Left renal pelvis (tissue), 4 donors: Measurements from ENCODE around the gene ASTL. TPM values are rescaled to one million over a fixed set of nuclear protein-coding genes. Genes with fewer than 3 reads are reported as not detected.
"Not testable (repeated sequence)": the region's sequence is repeated elsewhere in the genome, so short reads cannot be mapped to it uniquely, and the experiment has no call there.

Source experiments
- DNase-seq, 4 donors: peaks; one replicate each; pipeline ENCODE4 v3.0.0-alpha.2; 2013; ENCODE audit warnings: low read depth in 4 of 4, low spot score in 3 of 4
- polyA plus RNA-seq, 4 donors: library from polyadenylated mRNA; unstranded; fragments of 120-200 nt; gene quantifications; one replicate each; pipeline ENCODE4 v1.2.1, GENCODE V29; 2013; ENCODE audit not compliant: insufficient read length in 4 of 4

ASTL gene
- polyA plus RNA-seq, 4 donors, result 0.10 to 0.15 (median 0.14) TPM; not detected in 1

- DNase-seq, result no peak
These were observed 49.7 kb downstream of the ASTL start for GRCh38 chr2:96088340-96089335.

- no peak for DNase-seq
These were observed 51.2 kb downstream of the ASTL start for GRCh38 chr2:96087130-96087529.

GRCh38 chr2:96085541-96086355, 52.6 kb downstream of the ASTL start:
- DNase-seq, result no peak

DNA sequence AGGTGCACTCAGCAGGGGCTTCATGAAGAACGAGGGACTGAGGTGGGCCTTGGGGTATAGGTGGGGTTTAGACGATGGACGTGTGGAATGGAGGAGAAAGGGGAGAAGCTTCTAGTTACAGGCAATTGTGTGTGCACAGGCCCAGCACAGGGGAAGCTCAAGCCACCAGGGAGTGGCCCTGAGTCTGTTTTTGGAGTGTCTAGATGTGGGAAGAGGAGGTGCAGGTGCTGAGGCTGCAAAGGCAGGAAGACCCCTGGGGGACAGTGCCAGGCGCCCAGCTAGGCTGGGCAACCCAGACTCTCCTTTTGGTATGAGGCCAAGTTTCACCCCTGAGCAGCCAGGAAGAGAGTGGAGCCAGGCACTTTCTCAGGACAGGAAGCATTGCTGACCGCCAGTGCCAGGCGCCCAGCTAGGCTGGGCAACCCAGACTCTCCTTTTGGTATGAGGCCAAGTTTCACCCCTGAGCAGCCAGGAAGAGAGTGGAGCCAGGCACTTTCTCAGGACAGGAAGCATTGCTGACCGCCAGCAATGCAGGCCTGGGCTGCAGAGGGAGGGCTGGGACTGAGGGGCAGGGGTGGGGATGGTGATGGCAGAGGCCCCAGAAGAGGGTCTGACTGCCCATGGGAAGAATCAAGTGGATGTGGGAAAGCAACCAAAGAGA, 53.3 kb downstream of the ASTL start:
- not testable (repeated sequence) for DNase-seq

- no peak for DNase-seq
These were observed 54.1 kb downstream of the ASTL start for GRCh38 chr2:96083989-96084857.

DNA sequence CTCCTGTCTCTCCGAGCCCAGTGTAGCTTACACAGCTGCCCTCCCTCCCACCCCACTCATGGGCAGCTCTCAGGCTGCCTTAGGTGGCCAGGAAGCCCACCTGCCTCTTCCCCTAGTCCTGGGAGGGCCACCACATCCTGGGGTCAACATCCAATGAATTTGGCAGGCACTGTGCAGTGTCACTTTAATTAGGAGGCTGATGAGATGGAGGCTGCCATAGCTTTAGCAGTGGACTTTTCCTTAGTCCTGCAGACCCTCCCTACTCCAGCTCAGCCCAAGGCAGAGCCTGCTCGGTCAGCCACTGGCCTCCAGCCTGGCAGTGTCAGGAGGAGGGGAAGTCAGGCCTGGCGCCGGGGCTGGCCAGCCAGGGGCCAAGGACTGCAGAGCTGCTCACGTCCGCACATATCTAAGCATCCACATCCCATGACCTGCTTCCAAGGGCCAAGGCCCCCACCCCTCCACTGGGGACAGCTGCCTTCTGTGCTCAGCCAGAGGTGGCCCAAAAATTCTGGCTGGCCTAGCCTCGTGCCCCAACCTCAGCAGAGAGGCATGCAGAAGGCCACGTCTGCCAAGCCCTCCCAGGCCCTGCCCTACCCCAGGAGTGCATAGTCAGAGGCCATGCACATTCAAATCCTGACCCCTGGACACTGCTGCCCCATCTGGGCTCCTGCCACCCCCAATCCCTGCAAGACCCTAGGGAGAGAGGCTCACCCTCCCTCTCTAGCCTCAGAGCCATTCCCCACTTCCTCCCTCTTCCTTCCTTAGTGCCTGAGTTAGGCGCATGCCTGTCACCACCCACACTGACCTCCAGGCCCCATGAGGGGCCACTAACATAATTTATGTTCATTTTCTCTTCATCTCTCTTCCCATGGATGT, 55.0 kb downstream of the ASTL start:
- DNase-seq, result no peak

GRCh38 chr2:96082211-96083063, 55.9 kb downstream of the ASTL start:
- no peak for DNase-seq

DNA sequence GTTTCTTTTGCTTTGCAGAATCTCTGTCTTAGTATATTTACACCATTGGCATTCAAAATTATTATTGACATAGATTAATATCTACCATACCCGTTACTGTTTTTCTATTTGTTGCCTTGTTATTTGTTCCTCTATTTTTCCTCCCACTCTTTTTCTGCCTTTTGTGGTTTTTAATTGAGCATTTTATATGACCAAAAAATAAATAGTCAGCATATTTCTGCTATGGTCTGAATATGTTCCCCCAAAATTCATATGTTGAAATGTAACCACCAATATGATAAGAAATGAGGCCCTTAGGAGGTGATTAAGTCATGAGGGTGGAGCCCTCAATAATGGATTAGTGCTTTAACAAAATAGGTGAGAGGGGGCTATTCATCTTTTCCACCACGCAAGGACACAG, 57.3 kb downstream of the ASTL start:
- no peak for DNase-seq

DNA sequence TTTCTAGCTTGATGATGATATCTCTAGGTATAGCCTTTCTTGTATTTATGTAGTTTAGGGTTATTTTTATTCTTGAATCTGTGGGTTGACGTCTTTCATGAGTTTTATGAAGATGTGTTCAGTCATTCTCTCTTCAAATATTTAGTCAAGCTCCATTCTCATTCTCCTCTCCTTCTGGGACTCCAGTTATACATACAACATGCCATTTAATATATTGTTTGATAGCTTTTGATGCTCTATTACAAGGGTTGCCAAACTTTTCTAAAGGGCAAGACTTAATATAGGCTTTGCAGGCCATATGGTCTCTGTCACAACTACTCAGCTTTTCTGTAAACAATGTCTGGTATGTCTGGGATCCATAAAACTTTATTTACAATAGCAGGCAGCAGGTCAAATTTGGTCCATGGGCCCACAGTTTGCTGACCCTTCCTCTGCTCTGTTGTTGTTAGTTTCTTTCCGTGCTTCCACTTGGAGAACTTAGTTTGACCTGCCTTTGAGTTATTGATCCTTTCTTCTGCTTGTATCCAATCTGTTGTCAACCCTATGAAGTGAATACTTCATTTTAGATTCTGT, 63.0 kb downstream of the ASTL start:
- no peak for DNase-seq

DNA sequence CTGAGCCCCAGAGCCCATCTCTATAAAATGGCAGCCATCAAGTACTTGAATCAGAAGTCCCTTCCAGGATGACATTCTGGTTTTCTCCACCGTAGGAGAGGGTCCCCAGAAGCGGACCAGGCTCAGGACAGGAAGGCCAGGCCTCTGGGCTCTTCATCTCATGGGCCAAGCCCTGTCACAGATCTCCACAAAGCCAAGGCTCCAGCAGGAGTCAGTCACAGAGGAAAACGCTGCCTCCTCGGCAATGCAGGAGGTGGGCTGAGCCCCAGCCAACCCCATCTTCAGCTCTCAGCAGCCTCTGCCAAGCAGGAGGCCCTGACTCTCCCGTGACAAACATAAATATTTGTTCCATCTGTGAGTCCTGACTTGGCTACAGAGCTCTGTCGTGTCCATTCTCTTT, 64.1 kb downstream of the ASTL start:
- DNase-seq, result no peak

DNA sequence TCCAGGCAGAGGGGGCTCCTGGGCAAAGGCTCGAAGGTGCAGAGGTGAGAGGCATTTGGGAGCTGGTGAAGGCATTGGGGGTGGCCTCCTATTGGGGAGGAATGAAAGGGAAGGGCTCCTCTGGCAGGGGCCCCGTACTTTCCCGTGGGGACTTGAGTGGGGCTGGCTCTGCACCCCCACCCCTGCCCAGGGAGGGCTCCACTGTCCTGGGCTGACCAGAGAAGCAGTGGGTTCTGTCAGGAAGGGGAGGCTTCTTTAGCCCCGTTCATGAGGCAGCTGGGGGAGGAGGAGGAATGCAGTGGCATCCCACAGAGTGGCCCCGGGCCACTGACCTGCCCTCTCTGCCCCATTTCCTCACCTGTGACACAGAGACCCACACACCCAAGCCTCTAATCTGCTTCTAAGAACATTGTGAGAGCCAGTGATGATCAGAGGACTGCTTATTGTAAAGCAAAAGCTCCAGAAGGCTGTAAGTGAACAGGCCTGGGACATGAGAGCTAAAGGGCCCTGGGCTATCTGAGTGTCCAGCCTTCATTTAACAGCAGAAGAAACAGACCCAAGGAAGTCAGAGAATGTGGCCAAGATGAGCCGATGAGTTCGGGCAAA, 65.0 kb downstream of the ASTL start:
- no peak for DNase-seq

Other genes starting within 250 kb of the ASTL start
- gene ANKRD36C, start 146.7 kb downstream of the ASTL start, polyA plus RNA-seq, result 10 to 100 TPM; 13.1 to 23.6 (median 17.9) TPM
- gene GPAT2, start 103.6 kb downstream of the ASTL start, polyA plus RNA-seq, result 1 to 10 TPM; 2.6 to 7.3 (median 3.2) TPM
- 1 to 10 TPM; 2.2 to 5.1 (median 3.4) TPM for gene ADRA2B, start 21.9 kb downstream of the ASTL start, polyA plus RNA-seq
- gene DUSP2, start 6.9 kb upstream of the ASTL start, polyA plus RNA-seq, result 1 to 10 TPM; 2.7 to 9.6 (median 6.0) TPM
- gene STARD7, start 70.3 kb upstream of the ASTL start, polyA plus RNA-seq, result 100 to 1,000 TPM in 3 of 4 donors, 10 to 100 TPM in 1; 71.5 to 147 (median 140) TPM
- gene TMEM127, start 127.5 kb upstream of the ASTL start, polyA plus RNA-seq, result 10 to 100 TPM; 34.2 to 45.8 (median 43.7) TPM
- gene CIAO1, start 127.7 kb upstream of the ASTL start, polyA plus RNA-seq, result 10 to 100 TPM; 51.9 to 83.5 (median 61.1) TPM
- 100 to 1,000 TPM; 130 to 193 (median 174) TPM for gene SNRNP200, start 167.0 kb upstream of the ASTL start, polyA plus RNA-seq
- 1 to 10 TPM; 3.8 to 5.1 (median 4.8) TPM for gene ITPRIPL1, start 186.8 kb upstream of the ASTL start, polyA plus RNA-seq
- 10 to 100 TPM; 14.0 to 19.8 (median 18.8) TPM for gene NCAPH, start 197.3 kb upstream of the ASTL start, polyA plus RNA-seq